ENCODE measurements around the gene GLIS2.

The GLIS2 gene

DNA sequence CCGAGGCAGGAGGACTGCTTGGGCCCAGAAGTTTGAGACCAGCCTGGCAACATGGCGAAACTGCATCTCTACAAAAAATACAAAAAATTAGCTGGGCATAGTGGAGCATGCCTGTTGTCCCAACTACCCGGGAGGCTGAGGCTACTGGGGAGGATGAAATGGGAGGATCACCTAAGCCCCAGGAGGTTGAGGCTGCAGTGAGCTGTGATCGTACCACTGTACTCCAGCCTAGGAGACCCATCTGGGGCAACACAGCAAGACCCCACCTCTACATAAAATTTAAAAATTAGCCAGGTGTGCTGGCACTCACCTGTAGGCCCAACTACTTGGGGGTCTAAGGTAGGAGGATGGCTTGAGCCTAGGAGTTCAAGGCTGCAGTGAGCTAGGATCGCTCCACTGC is 33.5 kb downstream of the GLIS2 start:
- H2AFZ ChIP-seq (ENCODE audit: low read length): no peak overlapping the region
- H3K4me3 ChIP-seq (ENCODE audit: low read length, poor library complexity, severe bottlenecking): no peak overlapping the region
- no peaks in the 10 kb centered on the region for H3K27me3 ChIP-seq (ENCODE audit: insufficient read depth, low read length, poor library complexity, severe bottlenecking)
- H3K9me2 ChIP-seq (replicated peaks; ENCODE audit: low read depth, low read length): no peaks in the 10 kb centered on the region
- TF ChIP-seq CTCF (conservative IDR thresholded peaks at IDR 0.05; ENCODE audit: low read length) (no peak), EZH2phosphoT487 (IDR thresholded peaks at IDR 0.05; ENCODE audit: borderline replicate concordance) (no peak)
- H3K9ac ChIP-seq (ENCODE audit: low read depth, low read length, poor library complexity, severe bottlenecking): peak overlapping the region; percentile 43
- peak overlapping the region; percentile 57 for H3K4me2 ChIP-seq (ENCODE audit: low read depth, low read length, poor library complexity, severe bottlenecking)
- no peaks in the 10 kb centered on the region for H4K20me1 ChIP-seq (ENCODE audit: insufficient read depth, low read length, poor library complexity, severe bottlenecking)
- H3K4me1 ChIP-seq (ENCODE audit: insufficient read depth, low read length, poor library complexity, severe bottlenecking): no peaks in the 10 kb centered on the region
- H3F3A ChIP-seq (ENCODE audit: low read depth): no peaks in the 10 kb centered on the region
- H3K36me3 ChIP-seq (ENCODE audit: insufficient read depth, low read length): no peaks in the 10 kb centered on the region
- H3K9me3 ChIP-seq (ENCODE audit: insufficient read depth, low read depth, low read length): no peaks in the 10 kb centered on the region
- peaks cover 25% of the 10 kb centered on the region; the same call in 1 of the 2 replicates for H3K79me2 ChIP-seq (ENCODE audit: insufficient read depth, low read length)

- TF ChIP-seq EZH2phosphoT487 (IDR thresholded peaks at IDR 0.05; ENCODE audit: borderline replicate concordance) (no peak), CTCF (conservative IDR thresholded peaks at IDR 0.05; ENCODE audit: low read length) (no peak)
- Histone ChIP-seq H3K9me2 (replicated peaks; ENCODE audit: low read depth, low read length) (no peaks in the 10 kb centered on the region), H2AFZ (ENCODE audit: low read length) (no peak overlapping the region), H3K4me3 (ENCODE audit: low read length, poor library complexity, severe bottlenecking) (peak overlapping the region; percentile 84), H3K36me3 (ENCODE audit: insufficient read depth, low read length) (no peaks in the 10 kb centered on the region), H3K27me3 (ENCODE audit: insufficient read depth, low read length, poor library complexity, severe bottlenecking) (no peaks in the 10 kb centered on the region), H4K20me1 (ENCODE audit: insufficient read depth, low read length, poor library complexity, severe bottlenecking) (no peaks in the 10 kb centered on the region), H3K79me2 (ENCODE audit: insufficient read depth, low read length) (peaks cover 25% of the 10 kb centered on the region; the same call in 1 of the 2 replicates), H3K9ac (ENCODE audit: low read depth, low read length, poor library complexity, severe bottlenecking) (peak overlapping the region; percentile 79), H3K4me1 (ENCODE audit: insufficient read depth, low read length, poor library complexity, severe bottlenecking) (no peaks in the 10 kb centered on the region), H3K4me2 (ENCODE audit: low read depth, low read length, poor library complexity, severe bottlenecking) (peak overlapping the region; percentile 71), H3F3A (ENCODE audit: low read depth) (no peaks in the 10 kb centered on the region), H3K9me3 (ENCODE audit: insufficient read depth, low read depth, low read length) (no peaks in the 10 kb centered on the region)
Measured at GRCh38 chr16:4350365-4350786, 34.5 kb downstream of the GLIS2 start.

DNA sequence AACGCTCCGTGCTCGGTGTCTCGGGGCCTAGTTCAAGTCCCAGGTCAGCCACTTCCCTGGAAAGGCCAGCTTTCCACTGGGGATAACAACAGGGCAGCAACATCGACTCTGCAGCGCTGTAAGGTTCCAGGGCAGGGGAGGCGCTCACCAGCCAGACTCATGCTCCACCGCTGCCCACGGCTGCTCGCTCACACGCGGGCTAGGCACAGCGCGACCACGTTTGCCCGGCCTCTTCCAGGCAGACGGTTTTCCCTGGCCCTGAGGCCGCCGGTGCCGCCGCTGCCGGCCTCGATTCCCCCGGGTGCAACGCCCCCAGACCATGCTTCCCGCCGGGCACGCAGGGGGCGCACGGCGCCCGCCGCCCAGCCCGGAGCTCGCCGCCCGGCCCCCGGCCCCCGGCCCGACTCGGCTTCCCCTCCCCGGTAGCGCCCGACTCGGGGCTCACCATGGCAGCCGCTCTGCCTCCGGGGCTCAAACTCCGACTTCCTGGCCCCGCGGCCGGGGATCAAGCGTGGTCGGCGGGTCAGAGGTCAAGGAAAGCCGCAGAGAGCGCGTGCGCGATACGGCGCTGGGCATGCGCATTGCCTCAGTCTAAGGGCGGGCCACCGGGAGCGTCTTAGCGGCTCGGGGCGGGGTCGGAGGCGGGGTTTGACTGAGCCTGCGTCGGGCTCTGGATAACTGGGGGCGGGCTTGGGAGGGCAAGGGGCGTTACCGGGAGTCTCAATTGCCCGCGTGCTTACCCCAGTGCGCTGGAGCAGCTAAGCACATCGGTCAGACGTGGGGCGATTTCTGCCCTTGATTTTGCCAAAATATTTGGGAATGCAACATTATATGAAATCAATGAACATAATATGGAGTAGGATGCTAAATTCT is 35.2 kb downstream of the GLIS2 start, which contains the start of gene PAM16:
TSS of gene PAM16 (minus strand) at position 535 of the 873 bp plus-strand sequence. CDS start at position 448, 87 bp downstream.
- H3K4me1 ChIP-seq (ENCODE audit: insufficient read depth, low read length, poor library complexity, severe bottlenecking): no peaks in the 10 kb centered on the region
- H2AFZ ChIP-seq (ENCODE audit: low read length): no peak within 1 kb of the TSS
- peak within 1 kb of the TSS; percentile 71 for H3K4me2 ChIP-seq (ENCODE audit: low read depth, low read length, poor library complexity, severe bottlenecking)
- H4K20me1 ChIP-seq (ENCODE audit: insufficient read depth, low read length, poor library complexity, severe bottlenecking): no peaks in the 10 kb centered on the region
- H3K9ac ChIP-seq (ENCODE audit: low read depth, low read length, poor library complexity, severe bottlenecking): peak within 1 kb of the TSS; percentile 79
- peaks cover 25% of the 10 kb centered on the region; the same call in 1 of the 2 replicates for H3K79me2 ChIP-seq (ENCODE audit: insufficient read depth, low read length)
- TF ChIP-seq EZH2phosphoT487 (IDR thresholded peaks at IDR 0.05; ENCODE audit: borderline replicate concordance) (no peak), CTCF (conservative IDR thresholded peaks at IDR 0.05; ENCODE audit: low read length) (no peak)
- no peaks in the 10 kb centered on the region for H3F3A ChIP-seq (ENCODE audit: low read depth)
- H3K9me2 ChIP-seq (replicated peaks; ENCODE audit: low read depth, low read length): no peaks in the 10 kb centered on the region
- H3K36me3 ChIP-seq (ENCODE audit: insufficient read depth, low read length): no peaks in the 10 kb centered on the region
- H3K9me3 ChIP-seq (ENCODE audit: insufficient read depth, low read depth, low read length): no peaks in the 10 kb centered on the region
- no peaks in the 10 kb centered on the region for H3K27me3 ChIP-seq (ENCODE audit: insufficient read depth, low read length, poor library complexity, severe bottlenecking)
- H3K4me3 ChIP-seq (ENCODE audit: low read length, poor library complexity, severe bottlenecking): peak within 1 kb of the TSS; percentile 84

Data from Loucy (cell line).